ENCODE results near the gene CREG2.

Gene CREG2, protein sequence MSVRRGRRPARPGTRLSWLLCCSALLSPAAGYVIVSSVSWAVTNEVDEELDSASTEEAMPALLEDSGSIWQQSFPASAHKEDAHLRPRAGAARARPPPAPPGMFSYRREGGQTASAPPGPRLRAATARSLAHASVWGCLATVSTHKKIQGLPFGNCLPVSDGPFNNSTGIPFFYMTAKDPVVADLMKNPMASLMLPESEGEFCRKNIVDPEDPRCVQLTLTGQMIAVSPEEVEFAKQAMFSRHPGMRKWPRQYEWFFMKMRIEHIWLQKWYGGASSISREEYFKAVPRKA

DNA sequence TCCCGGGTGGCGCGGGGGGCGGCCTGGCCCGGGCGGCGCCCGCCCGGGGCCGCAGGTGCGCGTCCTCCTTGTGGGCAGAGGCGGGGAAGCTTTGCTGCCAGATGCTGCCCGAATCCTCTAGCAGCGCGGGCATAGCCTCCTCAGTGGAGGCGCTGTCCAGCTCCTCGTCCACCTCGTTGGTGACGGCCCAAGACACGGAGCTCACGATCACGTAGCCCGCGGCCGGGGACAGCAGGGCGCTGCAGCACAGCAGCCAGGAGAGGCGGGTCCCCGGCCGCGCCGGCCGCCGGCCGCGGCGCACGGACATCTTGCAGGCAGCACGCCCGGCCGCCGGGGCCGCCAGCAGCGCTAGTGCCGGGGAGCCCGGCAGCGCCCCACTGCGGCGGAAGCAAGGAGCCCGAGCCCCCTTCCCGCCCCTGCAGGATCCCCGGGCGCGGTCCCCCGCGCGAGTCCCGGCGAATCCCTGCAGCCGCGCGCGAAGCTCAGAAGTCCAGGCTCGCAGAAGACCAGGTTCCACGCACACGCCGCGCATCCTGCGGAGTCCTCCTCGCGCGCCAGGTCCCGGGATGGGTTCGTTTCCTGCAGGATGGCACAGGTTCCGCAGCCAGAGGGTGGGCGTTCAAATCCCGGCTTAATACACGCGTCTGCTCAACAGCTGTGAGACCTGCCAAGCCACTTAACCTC lies at the start of gene CREG2:
Gene CREG2 (minus strand): TSS at position 353 of the 684 bp plus-strand sequence. CDS start 46 bp downstream, at position 307.
- peak; percentile 27 for DNase-seq (ENCODE audit: low read depth)
- TF ChIP-seq, protein P1, sequence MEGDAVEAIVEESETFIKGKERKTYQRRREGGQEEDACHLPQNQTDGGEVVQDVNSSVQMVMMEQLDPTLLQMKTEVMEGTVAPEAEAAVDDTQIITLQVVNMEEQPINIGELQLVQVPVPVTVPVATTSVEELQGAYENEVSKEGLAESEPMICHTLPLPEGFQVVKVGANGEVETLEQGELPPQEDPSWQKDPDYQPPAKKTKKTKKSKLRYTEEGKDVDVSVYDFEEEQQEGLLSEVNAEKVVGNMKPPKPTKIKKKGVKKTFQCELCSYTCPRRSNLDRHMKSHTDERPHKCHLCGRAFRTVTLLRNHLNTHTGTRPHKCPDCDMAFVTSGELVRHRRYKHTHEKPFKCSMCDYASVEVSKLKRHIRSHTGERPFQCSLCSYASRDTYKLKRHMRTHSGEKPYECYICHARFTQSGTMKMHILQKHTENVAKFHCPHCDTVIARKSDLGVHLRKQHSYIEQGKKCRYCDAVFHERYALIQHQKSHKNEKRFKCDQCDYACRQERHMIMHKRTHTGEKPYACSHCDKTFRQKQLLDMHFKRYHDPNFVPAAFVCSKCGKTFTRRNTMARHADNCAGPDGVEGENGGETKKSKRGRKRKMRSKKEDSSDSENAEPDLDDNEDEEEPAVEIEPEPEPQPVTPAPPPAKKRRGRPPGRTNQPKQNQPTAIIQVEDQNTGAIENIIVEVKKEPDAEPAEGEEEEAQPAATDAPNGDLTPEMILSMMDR (IDR thresholded peaks at IDR 0.05; ENCODE audit: insufficient read depth, low read depth, low read length, missing control alignments), result peak; percentile 27
- H3K4me3 ChIP-seq (ENCODE audit: low read depth, low read length), result no peak within 1 kb of the TSS

DNA sequence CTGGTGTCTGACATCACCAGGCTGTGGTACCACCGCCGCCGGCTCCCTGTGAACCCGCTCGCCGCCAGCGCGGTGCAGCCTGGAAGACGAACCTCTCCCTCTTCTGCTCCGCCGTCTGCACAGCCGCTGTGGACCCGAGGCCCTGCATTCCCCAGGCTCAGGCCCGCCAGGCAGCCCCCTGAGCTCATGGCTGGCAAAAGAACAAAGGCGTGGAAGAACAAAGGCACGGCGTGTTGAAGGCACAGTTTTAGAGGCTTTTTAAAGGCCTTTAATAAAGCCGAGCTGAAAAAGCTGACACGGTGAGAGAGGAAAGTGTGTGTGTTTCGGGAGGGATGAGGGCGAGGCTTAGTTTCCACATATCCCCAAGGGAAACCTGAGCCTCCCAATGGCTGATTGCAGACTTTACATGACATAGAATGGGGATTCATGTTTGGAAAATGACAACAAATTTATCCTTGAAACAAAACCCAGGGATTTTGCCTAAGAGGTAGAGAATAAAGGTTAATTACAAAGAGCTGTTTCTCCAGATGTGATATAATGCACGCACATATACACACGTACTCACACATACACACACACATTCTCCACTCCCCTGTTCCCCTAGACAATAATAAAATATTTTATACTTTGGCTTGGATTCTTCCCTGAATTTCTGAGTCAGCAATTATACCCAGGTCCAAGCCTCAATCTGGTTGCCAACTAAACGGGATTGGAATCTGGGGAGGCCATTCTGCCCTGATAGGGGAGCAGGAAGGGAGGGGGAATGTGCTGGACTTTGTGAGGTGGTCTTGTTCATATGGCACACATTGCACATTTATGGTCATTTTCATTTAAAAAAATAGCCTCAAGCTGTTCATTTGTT lies 47.9 kb upstream of the CREG2 start:
- DNase-seq (ENCODE audit: low read depth), result no peak
- TF ChIP-seq, protein P1 (IDR thresholded peaks at IDR 0.05; ENCODE audit: insufficient read depth, low read depth, low read length, missing control alignments), result no peak
- no peak overlapping the region for H3K4me3 ChIP-seq (ENCODE audit: low read depth, low read length)

DNA sequence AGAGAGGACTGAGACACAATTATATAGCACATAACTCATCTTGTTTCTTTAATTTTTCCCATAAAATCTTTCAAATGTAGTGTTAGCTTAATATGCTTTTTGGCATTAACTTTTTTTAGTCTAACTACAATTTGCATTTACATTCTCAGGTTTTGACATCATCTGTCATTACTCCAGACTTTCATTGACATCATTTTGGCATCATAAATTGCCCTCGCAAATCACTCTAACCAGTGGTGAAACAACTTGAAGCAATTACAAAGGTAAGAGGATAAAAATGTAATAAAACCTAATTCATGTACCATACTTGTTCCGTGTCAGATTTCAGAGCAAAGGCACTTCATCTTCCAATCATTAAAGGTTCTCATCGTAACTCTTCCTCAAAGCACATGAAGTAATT lies 46.2 kb upstream of the CREG2 start:
- H3K4me3 ChIP-seq (ENCODE audit: low read depth, low read length), result no peak overlapping the region
- DNase-seq (ENCODE audit: low read depth), result no peak
- TF ChIP-seq, protein P1 (IDR thresholded peaks at IDR 0.05; ENCODE audit: insufficient read depth, low read depth, low read length, missing control alignments), result no peak

DNA sequence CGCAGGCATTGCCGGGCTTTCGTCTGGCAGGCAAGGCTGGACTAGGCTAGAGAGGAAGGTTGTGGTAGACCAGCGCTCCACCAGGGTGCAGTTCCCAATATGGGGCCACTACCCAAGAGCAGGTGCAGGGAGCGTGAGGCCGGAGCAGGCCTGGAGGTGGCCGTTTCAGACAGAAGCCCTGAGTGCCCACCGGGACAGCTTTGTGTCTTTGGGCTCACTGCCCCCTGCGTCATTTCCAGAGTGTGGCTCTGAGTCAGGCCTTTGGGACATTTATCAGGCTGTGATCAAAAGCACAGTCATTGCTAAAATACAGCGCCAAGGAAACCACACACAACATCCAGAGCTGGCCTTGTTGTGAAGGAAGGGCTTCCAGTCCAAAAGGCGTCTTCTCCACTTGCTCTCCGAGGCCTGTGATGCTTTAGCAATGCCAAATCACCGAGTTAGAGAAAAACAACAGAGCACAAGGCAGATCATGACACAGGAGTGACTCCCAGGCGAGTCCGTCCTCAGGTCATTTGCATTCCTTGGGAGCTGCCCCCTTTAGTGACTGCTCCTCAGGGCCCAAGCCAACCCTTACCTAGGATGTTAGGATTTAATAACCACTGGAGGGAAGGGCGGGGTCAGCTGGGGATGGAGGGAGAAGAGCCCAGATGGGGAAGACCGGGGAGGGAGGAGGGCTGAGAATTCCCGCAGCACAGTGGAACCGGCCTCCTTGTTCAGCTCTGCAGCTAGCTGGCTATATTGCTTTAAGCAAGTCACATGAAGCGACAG lies 45.3 kb upstream of the CREG2 start:
- TF ChIP-seq, protein P1 (IDR thresholded peaks at IDR 0.05; ENCODE audit: insufficient read depth, low read depth, low read length, missing control alignments), result no peak
- no peak for DNase-seq (ENCODE audit: low read depth)
- H3K4me3 ChIP-seq (ENCODE audit: low read depth, low read length), result no peak overlapping the region

DNA sequence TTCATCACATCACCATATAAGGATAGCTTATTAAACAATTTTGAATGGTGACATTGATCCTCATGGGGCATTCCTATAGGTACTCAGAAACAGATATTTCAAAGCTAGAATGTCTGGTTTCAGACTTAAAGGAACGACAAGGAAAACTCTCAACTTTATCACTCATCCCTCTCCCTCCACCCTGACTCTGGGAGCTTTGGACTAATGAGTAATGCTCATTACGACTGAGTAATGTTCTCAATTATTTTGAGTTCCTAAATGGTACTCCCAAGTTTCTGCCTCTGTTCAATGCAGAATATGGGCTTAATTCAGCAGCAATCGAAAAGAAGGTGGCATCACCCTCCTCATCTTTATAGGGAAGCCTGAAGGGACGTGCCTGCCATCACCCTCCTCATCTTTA lies 44.2 kb upstream of the CREG2 start:
- TF ChIP-seq, protein P1 (IDR thresholded peaks at IDR 0.05; ENCODE audit: insufficient read depth, low read depth, low read length, missing control alignments), result no peak
- H3K4me3 ChIP-seq (ENCODE audit: low read depth, low read length), result no peak overlapping the region
- DNase-seq (ENCODE audit: low read depth), result no peak

DNA sequence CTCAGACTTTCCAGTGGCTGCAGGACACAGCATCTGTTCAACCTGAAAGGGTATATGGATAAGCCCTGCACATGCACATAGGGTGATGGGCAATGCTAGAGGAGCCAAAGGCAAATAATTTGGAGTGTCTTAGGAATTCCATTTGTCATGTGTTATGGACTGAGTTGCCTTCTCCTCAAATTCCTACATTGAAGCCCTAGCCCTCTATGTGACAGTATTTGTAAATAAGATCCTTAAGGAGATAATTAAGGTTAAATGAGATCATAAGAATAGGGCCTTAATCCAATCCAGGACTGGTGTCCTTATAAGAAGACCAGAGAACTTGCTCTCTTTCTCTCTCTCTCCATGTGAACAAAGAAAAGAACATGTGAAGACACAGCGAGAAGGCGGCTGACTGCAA lies 42.9 kb upstream of the CREG2 start:
- H3K4me3 ChIP-seq (ENCODE audit: low read depth, low read length), result no peak overlapping the region
- no peak for DNase-seq (ENCODE audit: low read depth)
- TF ChIP-seq, protein P1 (IDR thresholded peaks at IDR 0.05; ENCODE audit: insufficient read depth, low read depth, low read length, missing control alignments), result no peak

Data from GM12865 (cell line).